Ramos (cell line): ENCODE data around the gene SYNJ2.

Source experiments
- in situ Hi-C: fragments of 300-500 bp; cut with MboI; formaldehyde crosslinking; loops from one replicate; pipeline ENCODE4 v1.14.3; 2022; ENCODE audit warnings: low sequenced_read_pairs; ENCODE audit not compliant: unreplicated experiment

The SYNJ2 gene

DNA sequence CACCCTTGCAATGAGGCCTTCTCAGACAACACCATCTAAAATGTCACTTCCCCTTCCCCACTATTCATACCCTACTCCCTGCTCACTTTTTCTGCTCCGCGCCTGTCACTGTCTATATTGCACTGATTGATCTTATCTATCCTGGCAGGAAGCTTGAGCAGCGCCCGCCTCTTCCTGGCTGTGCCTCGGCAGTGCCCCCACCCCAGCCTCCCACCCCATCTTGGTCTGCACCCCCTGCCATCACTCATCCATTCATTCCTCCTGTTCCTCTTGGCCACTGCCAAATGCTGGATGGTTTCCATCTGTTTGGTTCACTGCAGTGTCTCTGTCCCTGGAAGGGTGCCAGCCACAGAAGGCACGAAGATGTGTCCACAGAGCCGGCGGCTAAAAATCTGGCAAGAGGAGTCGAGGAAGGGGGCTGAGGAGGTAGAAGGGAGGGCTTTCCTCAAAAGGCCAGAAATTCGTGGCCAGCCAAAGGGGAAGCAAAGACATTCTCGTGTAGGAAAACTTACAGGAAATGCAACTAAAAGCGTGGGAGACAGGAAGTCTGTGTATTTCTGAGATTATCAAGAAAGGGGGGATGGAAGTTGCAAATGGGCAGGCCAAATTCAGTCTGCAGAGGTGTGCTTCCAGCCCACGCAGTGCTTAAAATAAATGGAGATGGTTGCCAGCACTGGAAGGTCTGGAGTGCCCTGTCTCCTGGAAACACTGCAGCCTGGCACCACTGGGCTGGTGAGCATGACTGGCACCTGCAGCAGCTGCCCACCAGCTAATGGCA is 27.6 kb downstream of the SYNJ2 start:
- in situ Hi-C loops: no loop called here

DNA sequence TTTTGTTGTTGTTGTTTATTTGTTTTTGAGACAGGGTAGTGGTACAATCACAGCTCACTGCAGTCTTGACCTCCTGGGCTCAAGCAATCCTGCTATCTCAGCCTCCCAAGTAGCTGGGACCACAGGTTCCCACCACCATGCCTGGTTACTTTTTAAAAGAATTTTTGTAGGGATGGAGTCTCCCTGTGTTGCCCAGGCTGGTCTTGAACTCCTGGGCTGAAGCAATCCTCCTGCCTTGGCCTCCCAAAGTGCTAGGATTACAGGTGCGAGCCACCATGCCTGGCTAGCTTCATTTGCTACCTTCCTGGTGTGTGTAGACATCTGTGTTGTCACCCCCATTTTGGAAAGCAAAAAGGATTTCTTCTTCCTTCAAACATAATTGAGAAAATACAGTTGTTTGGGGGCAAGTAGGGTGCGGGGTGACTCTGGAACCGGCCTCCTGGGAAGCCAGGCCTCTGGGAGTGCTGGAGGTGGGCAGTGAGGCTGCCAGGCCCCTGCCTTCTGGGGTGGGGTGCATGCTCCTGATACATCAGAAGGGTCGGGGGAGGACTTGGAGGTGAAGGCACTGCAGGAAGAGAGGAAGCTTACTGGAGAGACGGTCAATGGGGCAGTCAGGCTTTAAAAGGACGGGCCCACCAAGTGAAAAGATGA is 28.4 kb downstream of the SYNJ2 start:
- in situ Hi-C loops: no loop called here

DNA sequence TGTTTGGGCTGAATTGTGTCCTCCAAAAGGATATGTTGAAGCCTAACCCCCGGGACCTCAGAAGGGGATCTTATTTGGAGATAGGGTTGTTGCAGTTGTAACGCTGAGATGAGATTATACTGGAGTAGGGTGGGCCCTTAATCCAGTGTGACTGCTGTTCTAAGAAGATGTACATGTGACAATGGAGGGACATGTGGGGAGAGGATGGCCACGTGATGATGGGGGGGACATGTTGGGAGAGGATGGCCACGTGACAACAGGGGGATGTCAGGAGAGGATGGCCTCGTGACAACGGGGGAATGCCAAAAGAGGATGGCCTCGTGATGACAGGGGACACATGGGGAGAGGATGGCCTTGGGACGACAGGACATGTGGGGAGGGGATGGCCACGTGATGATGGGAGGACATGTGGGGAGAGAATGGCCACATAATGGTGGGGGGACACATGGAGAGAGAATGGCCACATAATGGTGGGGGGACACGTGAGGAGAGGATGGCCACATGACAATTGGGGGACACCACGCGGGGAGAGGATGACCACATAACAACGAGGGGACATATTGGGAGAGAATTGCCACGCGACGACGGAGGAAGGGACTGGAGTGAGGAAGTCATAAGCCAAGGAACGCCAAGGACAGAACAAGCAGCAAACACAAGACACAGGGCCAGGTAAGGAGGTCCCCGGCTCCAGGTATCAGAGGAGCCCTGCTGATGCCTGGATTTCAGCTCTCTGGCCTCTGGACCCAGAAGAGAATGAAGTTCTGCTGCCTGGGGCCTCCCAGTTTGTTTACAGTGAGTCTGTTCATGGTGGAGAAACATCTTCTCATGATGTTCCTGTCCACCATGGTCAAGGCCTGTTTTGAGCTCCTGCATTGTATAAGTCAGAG is 29.2 kb downstream of the SYNJ2 start:
- in situ Hi-C loops: no loop called here

DNA sequence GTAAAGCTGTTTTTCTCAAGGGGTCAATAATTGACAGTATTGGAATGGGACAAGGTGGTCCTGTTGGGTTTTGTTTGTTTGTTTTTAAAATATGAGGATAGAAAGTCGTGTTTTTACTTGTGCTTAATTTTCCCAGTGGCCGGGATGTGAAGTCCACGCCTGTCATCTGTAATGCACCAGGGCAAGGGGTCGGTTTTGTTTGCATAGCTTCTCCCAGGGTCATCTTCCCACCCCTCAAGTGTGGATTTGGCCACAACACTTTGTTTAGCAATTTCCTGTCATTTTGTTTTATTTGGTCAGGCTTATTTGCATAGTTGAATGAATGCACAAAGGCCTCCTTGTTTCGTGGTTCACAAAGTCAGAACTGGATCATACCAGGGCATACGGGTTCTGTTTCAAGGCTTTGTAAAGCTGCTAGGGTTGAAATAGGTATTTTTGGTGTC is 29.8 kb downstream of the SYNJ2 start:
- in situ Hi-C loops: no loop called here

- in situ Hi-C loops: no loop called here
Measured at GRCh38 chr6:158011980-158012566, 30.4 kb downstream of the SYNJ2 start.

DNA sequence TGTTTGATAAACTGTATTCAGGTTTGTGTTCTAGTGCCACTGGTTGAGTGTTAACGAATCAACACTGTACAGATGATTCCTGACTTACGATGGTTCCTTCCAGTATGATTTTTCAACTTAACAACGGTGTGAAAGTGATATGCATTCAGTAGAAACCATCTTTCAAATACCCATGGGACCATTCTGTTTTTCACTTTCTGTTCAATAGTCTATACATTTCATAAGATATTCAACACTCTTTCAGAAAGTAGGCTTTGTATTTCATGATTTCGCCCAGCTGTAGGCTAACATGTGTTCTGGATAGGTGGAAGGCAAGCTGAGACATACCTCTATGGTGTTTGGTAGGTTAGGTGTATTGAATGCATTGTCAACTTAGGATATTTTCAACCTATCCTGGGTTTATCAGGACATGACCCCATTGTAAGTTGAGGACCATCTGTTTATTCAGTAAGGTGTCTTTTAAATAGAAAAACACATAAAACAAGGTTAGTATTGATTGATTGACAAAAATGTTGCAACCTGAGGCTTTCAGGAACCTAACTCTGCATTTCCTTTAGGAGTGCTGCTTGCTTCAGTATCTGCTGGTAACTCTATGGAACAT is 32.3 kb downstream of the SYNJ2 start:
- in situ Hi-C loops: no loop called here

DNA sequence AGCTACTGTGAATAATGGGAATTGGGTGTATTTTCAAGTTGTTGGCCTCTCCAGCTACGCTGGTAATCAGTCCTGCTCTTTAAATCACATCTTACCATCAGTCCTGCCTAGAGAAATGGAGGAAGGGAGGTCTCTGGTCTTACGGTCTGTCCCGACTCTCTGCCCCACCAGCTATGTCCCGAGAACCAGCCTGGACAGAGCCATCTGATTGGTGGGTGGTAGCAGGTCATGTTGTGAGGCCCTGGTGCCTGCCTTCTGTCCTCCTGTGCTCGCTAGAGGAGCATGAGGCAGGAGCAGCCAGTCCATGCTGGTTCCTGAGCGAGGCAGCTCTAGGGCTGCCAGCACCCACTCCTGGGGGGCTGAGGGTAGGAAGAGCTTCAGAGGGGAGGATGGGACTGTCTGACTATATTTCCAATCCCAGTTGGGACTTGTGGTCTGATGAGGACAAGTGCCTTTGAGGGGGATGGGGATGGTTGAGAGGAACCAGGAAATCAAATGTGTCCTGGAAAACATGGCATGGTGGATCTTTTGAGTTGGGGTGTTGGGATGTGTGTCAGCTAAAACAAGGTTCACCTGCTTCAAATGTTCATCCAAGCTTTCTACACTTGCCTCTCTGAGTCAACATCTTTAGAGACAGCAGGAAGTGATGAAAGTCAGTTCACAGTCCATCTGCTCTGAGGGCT is 33.0 kb downstream of the SYNJ2 start:
- in situ Hi-C loops: no loop called here

GRCh38 chr6:158015188-158015506 is 33.5 kb downstream of the SYNJ2 start:
- in situ Hi-C loops: no loop called here

DNA sequence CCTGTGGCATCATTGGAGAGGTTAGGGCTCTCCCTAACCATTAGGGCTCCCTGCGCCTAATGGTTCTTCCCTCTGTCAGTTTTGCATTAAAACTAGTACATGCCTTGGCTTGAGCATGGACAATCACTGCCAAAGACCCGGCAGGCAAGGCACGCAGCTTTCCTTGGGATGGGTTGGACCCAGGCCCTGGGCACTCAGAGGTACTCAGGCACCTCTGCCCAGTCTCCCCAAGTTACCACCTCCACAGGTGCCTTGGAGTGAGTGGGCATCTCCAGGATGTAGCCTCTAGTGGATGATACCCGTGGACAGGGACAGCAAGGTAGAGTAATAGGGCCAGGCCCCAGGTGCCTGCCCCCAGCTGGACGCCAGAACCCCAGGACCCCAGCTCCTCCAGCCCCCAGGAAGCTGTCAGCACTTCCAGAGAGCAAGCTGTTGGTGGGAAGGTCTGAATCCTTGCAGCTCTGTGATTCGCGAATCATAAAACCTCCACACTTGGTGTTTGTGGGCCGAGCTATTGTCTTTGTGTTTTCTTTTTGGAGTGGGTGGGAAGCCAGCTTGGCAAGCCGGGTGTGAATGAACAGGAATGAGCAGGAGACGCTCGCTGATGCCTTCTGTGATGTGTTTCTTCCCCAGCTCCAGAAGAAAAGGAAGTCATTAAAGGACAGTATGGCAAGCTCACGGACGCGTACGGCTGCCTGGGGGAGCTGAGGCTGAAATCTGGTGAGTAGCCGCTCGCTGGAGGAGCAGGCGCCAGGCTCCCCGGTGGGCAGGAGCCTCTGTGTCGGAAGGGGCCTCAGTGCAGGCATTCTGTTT is 35.1 kb downstream of the SYNJ2 start:
- in situ Hi-C loops: no loop called here

DNA sequence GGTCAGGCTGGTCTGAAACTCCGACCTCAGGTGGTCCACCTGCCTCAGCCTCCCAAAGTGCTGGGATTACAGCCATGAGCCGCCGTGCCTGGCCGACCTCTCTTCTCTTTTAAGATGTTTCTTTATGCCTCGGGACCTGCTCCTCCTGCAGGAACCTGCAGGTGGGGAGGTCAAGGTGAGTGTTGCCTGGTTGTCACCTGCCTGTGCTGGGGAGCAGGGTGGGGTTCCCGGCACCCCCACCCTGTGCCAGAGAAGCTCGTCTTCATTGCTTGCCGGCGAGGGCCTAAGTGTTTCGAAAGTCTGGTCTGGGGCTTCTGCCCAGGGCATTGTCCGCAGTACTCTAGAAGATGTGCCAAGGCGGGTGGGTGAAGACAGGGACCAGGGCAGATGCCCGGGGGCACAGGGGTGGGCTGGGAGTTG is 36.0 kb downstream of the SYNJ2 start:
- in situ Hi-C loops: no loop called here

DNA sequence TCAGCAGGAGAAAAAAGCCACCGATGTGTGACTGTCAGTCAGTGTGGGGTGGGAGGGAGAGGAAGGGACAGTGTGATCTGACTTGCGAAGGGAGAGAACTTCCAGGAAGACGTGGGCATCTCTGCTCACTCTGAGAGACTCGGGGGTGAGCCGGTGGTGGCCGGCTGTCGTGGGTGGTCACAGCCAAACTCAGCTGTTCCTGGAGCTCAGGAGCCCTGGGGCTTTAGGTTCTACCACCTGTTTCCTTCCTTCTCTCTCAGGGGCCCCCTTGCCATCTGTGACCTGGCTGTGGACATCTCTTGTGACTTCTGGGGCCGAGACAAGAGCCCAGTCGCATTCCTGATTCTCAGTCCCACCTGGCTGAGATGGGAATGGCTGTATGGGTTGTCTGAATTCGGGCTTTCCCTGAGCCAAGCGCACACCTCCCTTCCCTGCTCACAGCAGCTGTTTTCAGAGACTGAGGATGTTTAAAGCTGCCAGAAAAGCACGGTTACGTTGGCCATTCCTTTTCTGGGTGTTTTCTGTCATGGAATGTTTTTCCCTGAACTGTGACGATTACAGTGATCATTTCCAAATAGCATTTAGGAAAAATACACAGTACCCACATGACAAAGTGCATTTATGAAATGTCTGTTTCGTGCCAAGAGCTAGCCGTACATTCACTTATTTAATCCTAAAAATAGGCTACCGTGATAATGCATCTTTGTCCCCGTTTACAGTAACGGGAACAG is 36.5 kb downstream of the SYNJ2 start:
- in situ Hi-C loops: no loop called here

- in situ Hi-C loops: no loop called here
Measured at GRCh38 chr6:158018851-158019361, 37.2 kb downstream of the SYNJ2 start.

- in situ Hi-C loops: no loop called here
Measured at GRCh38 chr6:158019416-158019815, 37.8 kb downstream of the SYNJ2 start.

DNA sequence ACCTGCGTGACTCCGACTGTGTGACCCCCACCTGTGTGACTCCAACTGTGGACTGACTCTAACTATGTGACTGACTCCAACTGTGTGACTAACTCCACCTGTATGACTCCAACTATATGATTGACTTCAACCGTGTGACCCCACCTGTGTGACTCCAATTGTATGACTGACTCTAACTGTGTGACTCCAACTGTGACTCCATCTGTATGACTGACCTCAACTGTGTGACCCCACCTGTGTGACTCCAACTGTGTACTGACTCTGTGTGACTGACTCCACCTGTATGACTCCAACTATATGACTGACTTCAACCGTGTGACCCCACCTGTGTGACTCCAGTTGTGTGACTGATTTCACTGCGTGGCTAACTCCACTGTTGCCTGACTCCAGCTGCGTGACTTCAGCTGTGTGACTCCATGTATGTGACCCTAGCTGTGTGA is 38.6 kb downstream of the SYNJ2 start:
- in situ Hi-C loops: no loop called here

GRCh38 chr6:158020811-158021210 is 39.1 kb downstream of the SYNJ2 start:
- in situ Hi-C loops: no loop called here

GRCh38 chr6:158021376-158021775 is 39.7 kb downstream of the SYNJ2 start:
- in situ Hi-C loops: no loop called here

GRCh38 chr6:158021814-158022748 is 40.4 kb downstream of the SYNJ2 start:
- in situ Hi-C loops: no loop called here
